AG10803 (cell line): ENCODE results near the gene KCTD3.

Experiments
- DNase-seq: peaks from one replicate; pipeline ENCODE4 v3.0.0; 2010; ENCODE audit warnings: low read depth
- H3K4me3 ChIP-seq: 2 replicates; pipeline ENCODE4 v1.5.1; 2011; ENCODE audit warnings: mild to moderate bottlenecking, low read length, control low read depth
- CTCF ChIP-seq: conservative IDR thresholded peaks from 2 replicates; pipeline ENCODE4 v1.5.1; 2011; ENCODE audit warnings: mild to moderate bottlenecking, low read length, control low read depth, inconsistent platforms

KCTD3 gene

GRCh38 chr1:215526147-215526845 lies 40.8 kb upstream of the KCTD3 start:
- DNase-seq: peak; percentile 62
- peak; percentile 62 for TF ChIP-seq CTCF
- H3K4me3 ChIP-seq: no peak overlapping the region

GRCh38 chr1:215526846-215527151 lies 40.3 kb upstream of the KCTD3 start:
- no peak for TF ChIP-seq CTCF
- H3K4me3 ChIP-seq: no peak overlapping the region
- DNase-seq: no peak

GRCh38 chr1:215529111-215529510 lies 38.0 kb upstream of the KCTD3 start:
- DNase-seq: peak; percentile 41
- TF ChIP-seq CTCF: no peak
- H3K4me3 ChIP-seq: no peak overlapping the region

- TF ChIP-seq CTCF: no peak
- H3K4me3 ChIP-seq: no peak overlapping the region
- no peak for DNase-seq
Measured at GRCh38 chr1:215529571-215529970, 37.5 kb upstream of the KCTD3 start.

- no peak for DNase-seq
- TF ChIP-seq CTCF: no peak
- H3K4me3 ChIP-seq: no peak overlapping the region
Measured at GRCh38 chr1:215530401-215530984, 36.6 kb upstream of the KCTD3 start.

GRCh38 chr1:215539803-215540570 lies 27.1 kb upstream of the KCTD3 start:
- TF ChIP-seq CTCF: no peak
- no peak overlapping the region for H3K4me3 ChIP-seq
- DNase-seq: peak; percentile 61

GRCh38 chr1:215542301-215542700 lies 24.8 kb upstream of the KCTD3 start:
- TF ChIP-seq CTCF: no peak
- no peak overlapping the region for H3K4me3 ChIP-seq
- no peak for DNase-seq
